WTC11 (cell line): Measurements from ENCODE around the gene DSC3.

Experiments
- GABPB1 ChIP-seq: sonication (generic); formaldehyde crosslinking; IDR thresholded peaks from 2 replicates; pipeline ENCODE4 v1.8.1; 2023; ENCODE audit warnings: mild to moderate bottlenecking, missing genetic modification reagents
- TEAD4 ChIP-seq: sonication (generic); formaldehyde crosslinking; IDR thresholded peaks from 2 replicates; pipeline ENCODE4 v1.8.0; 2022; ENCODE audit warnings: mild to moderate bottlenecking, missing genetic modification reagents
- TF ChIP-seq, protein P1 (sequence below): fragments of 200-600 bp; IDR thresholded peaks from 2 replicates; pipeline ENCODE4 v1.8.0; 2022; ENCODE audit warnings: antibody characterized with exemption
- TF ChIP-seq, protein P2 (sequence below): sonication (generic); formaldehyde crosslinking; IDR thresholded peaks from 2 replicates; pipeline ENCODE4 v1.8.0; 2022; ENCODE audit warnings: mild to moderate bottlenecking, missing genetic modification reagents

DNA sequence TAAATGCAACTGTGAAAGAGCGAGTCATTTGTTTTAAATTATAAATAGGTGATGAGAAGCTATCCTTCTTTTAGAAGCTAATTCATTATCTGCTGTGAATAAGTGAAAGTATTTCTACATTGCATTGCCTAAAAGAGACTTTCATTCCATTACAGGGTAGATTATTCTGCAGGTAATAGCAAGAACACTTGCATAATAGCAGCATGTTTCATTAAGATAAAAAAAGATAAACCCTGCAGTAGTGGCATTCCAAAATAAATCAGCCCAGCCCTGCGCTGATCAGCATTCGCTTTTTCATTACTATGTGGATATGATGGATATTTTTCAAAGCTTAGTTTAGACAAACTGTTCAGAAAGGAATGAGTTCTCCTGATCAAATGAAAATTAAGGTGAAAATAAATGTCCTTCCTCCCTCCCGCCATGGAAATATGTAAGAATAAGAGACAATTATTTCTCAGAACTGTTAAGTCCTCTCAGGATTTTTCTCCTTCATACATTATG, 72.8 kb downstream of the DSC3 start:
- TF ChIP-seq, protein P1, sequence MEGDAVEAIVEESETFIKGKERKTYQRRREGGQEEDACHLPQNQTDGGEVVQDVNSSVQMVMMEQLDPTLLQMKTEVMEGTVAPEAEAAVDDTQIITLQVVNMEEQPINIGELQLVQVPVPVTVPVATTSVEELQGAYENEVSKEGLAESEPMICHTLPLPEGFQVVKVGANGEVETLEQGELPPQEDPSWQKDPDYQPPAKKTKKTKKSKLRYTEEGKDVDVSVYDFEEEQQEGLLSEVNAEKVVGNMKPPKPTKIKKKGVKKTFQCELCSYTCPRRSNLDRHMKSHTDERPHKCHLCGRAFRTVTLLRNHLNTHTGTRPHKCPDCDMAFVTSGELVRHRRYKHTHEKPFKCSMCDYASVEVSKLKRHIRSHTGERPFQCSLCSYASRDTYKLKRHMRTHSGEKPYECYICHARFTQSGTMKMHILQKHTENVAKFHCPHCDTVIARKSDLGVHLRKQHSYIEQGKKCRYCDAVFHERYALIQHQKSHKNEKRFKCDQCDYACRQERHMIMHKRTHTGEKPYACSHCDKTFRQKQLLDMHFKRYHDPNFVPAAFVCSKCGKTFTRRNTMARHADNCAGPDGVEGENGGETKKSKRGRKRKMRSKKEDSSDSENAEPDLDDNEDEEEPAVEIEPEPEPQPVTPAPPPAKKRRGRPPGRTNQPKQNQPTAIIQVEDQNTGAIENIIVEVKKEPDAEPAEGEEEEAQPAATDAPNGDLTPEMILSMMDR: no peak
- no peak for TF ChIP-seq GABPB1 (CRISPR knock-in tag)
- no peak for TF ChIP-seq TEAD4 (CRISPR knock-in tag)
- TF ChIP-seq, protein P2, sequence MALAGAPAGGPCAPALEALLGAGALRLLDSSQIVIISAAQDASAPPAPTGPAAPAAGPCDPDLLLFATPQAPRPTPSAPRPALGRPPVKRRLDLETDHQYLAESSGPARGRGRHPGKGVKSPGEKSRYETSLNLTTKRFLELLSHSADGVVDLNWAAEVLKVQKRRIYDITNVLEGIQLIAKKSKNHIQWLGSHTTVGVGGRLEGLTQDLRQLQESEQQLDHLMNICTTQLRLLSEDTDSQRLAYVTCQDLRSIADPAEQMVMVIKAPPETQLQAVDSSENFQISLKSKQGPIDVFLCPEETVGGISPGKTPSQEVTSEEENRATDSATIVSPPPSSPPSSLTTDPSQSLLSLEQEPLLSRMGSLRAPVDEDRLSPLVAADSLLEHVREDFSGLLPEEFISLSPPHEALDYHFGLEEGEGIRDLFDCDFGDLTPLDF (CRISPR knock-in tag): no peak
